ENCODE data around the gene FN1.
"Not testable (repeated sequence)": the region's sequence is repeated elsewhere in the genome, so short reads cannot be mapped to it uniquely, and the experiment has no call there.

The FN1 gene

DNA sequence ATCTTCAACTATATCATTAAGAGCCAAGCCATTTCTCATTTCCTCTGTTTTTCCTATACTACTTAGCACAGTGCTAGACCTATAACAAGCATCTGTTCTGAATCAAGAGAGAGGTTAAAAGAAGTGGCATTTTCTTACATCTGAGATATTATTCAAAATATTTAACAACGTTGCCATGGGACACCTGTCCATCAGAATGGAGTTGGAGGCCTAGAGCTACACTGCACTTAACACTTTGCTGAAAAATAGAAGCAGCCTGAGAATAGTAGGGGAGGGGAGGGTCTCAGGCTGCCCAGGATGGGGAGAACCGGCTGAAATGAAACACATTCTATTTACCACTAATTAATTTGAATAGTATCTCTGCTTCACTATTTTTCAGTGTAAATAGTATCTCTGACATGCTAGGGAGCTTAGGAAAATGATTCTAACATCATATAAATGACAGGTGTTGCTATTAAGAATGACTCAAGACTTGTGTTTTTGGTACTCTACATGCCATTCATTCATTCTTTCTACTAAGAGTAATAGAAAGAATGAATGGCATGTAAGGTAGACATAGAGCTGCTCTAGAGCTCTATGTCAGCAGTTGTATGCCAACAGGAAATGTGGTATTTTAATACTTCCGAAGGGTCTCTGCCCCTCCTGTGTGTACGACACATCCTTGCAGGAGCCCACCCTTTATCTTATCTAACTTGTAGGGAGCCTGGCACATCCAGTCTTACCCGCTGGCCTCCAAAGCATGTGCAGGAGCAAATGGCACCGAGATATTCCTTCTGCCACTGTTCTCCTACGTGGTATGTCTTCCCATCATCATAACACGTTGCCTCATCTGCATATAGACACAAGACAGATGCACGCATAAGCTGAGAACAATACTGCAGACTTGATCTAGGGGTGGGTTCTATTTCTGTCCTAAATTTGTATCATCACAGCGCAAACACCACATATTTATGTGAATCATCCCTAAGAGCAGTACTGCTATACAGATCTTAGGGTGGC, 71.4 kb downstream of the FN1 start:
- DNase-seq (ENCODE audit: low spot score), result no peak

- no peak for DNase-seq (ENCODE audit: low spot score)
Measured at GRCh38 chr2:215363461-215364156, 72.3 kb downstream of the FN1 start.

- DNase-seq (ENCODE audit: low spot score), result no peak
Measured at GRCh38 chr2:215363039-215363438, 72.8 kb downstream of the FN1 start.

DNA sequence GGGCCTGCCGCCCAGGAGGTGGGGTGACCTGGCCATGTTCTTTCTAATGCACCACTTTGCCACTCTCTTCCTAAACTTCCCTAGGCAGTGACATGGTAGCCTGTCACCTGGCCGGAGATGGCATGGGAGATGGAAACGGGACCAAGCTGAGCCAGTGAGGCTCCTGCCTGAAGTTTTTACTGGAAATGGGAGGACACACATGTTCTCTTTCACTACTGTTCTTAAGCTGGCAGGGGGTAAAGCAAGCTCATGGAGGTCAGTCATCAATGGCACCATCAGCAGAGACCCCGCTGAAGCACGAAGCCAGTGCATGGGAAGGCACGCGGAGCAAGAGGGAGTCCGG, 73.3 kb downstream of the FN1 start:
- no peak for DNase-seq (ENCODE audit: low spot score)

DNA sequence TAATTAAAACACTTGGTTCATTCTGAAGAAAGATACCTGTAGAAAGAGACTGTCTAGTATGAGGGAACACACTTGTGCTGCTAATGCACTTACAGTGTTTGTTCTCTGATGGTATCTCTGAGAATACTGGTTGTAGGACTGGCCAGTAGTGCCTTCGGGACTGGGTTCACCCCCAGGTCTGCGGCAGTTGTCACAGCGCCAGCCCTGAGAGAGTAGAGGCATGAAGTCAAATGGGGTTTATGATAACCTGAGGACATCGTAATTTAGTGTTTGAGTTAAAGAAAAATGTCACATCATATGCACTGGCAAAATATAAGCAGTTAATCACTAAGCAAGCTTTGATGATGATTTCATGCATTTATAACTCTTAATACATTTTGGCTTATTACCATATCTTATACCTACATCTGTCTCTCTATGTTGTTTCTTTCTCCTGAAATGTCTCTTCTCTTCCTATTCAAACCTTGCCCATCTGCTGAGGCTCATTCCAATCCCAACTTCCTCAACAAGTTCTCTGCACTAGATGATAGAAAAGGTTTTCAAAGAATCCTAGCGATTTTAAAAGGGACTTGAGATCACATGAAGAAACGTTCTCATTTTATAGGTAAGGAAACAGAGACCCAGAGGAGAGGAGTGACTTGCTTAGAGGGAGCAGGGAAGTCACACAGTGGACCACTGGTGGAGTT, 73.8 kb downstream of the FN1 start:
- DNase-seq (ENCODE audit: low spot score), result no peak

DNA sequence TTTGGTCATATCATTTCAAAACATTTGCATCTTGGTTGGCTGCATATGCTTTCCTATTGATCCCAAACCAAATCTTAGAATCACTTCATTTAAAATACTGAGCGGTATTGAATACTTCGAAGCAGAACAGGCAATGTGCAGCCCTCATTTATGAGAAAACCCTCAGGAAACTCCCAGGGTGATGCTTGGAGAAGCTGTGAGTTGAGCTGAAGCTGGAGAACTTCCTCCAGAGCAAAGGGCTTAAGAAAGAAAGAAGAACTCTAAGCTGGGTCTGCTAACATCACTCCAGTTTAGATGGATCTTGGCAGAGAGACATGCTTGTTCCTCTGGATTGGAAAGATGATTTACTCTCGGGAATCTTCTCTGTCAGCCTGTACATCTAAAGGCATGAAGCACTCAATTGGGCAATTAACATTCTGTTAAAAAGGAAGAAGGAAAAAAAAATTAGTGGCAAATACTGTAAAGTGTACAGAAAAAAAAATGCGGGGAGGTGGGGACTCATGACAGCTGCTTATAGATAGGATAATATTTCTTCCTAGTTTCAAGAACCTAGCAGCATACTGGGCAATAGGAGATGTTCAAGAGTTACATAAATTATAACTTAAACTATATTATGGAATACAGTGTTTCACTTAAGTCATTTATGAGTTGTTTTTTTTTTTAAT, 74.5 kb downstream of the FN1 start:
- no peak for DNase-seq (ENCODE audit: low spot score)

DNA sequence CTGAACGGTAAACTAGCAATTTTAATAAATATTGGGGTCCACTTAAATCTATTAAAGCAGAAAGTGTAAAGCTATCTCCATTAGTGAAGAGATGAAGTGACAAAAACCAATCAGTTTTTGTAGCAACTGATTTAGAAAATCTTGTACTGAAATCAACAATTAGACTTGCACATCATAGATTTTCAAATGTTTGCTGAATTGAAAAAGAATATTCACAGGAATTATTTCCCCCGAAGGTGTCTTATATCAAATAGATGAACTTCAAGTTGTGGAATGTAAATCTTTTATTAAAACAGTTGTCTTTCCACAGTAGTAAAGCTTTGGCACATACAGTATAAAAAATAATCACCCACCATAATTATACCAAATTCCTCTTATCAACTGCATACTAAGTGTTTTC, 75.3 kb downstream of the FN1 start:
- no peak for DNase-seq (ENCODE audit: low spot score)

DNA sequence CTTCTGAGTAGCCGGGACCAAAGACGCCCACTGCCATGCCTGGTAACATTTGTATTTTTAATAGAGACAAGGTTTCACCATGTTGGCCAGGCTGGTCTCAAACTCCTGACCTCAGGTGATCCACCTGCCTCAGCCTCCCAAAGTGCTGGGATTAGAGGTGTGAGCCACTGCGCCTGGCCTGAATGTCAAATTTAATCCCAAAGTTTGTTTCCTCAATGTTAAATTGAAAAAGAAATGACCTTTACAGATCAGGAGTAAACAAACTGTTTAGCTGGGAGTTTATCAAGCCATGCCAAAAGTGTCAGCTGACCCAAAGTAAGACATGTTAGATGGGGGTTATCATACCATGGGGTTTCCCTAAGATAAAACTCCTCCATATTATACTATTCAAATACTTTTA, 75.8 kb downstream of the FN1 start:
- DNase-seq (ENCODE audit: low spot score), result not testable (repeated sequence)

DNA sequence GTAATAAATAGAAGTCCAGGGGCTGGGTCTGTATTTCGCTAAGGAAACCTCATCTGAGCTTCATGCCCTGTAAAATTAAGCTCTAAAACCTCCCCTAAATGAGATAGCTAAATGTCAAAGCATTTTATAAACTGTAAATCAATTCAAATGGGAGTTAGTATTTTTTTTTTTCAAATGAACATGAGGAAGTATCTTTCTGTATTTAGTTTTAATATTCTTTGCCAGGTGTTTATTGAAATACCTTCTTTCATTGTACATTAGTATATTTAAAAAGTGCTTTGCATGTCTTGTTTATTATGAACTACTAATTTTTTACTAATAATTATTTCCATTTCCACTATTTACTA, 76.3 kb downstream of the FN1 start:
- DNase-seq (ENCODE audit: low spot score), result no peak

DNA sequence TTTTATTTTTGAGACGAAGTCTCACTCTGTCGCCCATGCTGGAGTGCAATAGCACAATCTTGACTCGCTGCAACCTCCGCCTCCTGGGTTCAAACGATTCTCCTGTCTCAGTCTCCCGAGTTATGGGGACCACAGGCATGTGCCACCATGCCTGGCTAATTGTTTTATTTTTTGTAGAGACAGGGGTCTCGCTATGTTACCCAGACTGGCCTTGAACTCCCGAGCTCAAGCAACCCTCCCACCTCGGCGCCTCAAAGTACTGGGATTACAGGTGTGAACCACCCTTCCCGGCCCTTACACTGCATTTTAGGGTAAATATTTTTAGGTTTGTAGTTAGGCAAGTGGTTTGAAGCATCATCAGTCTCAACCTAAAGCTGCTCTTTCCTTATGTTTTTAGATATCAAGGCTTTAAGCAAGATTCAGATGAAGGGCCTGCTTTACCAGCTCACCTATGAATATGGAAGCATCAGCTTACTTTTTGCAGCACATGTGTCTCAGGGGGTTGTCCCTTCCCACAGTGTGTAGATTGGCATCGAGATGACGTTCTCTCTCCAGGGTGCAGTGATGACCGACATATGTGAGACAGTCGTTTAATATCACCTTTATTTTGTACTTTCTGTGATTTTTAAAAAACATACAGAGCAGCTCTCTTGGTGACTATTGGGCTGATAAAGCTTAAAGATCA, 76.8 kb downstream of the FN1 start:
- DNase-seq (ENCODE audit: low spot score), result no peak

GRCh38 chr2:215358312-215358845, 77.5 kb downstream of the FN1 start:
- DNase-seq (ENCODE audit: low spot score), result no peak

DNA sequence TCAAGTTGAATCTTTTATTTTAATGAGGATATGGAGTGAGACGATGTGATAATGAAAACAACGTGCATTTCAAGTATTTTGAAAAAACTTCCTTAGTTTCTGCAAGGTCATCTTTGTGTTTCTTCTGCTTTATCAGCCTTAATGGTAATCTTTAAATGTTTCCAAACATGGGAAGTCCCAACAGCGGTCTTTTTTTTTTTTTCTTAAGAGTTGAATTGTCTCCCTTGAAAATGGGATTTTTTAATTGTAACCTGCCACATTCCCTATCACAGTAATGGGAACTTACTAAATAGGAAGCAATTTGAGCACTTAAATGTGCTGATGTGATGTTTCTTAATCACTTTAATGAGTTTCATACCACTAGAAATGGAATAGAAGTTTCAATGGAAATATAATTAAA, 78.2 kb downstream of the FN1 start:
- DNase-seq (ENCODE audit: low spot score), result no peak

DNA sequence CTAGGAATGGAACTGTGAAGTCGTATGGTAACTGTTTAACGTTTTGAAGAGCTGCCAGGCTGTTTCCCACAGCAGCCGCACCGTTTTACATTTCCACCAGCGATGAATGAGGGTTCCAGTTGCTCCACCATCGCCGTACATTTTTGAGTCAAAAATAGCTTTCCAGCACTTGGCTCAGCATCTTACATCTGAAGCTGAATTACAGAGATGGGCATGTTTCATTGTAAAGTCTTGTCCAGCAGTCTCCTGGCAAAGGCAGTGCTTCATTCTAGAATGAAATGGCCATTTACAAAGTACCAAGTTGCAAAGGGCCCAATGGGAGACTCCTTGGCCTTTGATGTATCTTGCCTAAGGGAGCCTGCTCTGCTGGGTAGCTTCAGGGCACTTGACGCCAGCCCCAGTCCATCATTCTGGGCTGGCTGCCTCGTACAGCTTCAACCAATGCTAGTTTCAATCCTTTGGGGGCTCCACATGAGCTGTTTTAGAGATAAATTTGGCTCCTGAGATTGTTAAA, 78.9 kb downstream of the FN1 start:
- no peak for DNase-seq (ENCODE audit: low spot score)

DNA sequence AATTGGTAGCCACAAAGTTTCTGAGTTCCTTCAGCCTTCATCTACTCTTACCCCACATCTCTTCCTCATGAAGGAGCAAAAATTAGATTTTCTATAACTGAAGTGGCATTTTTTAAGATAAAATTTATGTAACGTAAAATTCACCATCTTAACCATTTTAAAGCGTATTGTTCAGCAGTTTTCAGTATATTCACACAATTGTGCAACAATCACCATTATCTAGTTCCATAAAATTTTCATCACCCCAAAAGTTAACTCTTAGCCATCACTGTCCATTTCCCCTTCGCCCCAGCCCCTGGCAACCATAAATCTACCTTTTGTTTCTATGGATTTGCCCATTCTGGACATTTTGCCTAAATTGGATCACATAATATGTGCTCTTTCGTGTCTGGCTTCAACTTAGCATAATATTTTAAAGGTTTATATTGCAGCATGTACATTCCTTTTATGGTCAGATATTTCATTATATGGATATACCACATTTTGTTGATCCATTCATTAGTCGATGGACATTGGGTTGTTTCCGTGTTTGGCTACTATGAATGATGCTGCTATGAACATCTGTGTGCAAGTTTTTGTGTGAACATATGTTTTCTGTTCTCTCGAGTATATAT, 79.4 kb downstream of the FN1 start:
- DNase-seq (ENCODE audit: low spot score), result no peak

DNA sequence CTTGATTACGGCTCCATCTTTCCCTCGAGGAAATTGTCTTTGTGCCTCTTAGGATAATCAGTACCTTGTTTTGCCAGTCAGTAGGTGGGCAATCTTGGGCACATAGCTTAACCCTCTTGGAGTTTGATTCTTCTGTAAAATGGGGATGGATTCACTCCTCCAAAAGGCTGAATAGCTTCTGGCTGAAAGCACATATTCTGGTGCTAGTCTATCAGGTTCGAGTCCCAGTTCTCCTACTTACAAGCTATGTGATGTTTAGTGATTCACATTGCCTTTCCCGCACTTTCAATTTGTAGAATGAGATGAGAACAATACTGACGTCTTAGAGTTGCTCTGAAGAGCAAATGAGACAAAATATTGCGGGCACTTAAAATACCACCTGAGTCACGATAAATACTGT, 80.1 kb downstream of the FN1 start:
- DNase-seq (ENCODE audit: low spot score), result no peak

DNA sequence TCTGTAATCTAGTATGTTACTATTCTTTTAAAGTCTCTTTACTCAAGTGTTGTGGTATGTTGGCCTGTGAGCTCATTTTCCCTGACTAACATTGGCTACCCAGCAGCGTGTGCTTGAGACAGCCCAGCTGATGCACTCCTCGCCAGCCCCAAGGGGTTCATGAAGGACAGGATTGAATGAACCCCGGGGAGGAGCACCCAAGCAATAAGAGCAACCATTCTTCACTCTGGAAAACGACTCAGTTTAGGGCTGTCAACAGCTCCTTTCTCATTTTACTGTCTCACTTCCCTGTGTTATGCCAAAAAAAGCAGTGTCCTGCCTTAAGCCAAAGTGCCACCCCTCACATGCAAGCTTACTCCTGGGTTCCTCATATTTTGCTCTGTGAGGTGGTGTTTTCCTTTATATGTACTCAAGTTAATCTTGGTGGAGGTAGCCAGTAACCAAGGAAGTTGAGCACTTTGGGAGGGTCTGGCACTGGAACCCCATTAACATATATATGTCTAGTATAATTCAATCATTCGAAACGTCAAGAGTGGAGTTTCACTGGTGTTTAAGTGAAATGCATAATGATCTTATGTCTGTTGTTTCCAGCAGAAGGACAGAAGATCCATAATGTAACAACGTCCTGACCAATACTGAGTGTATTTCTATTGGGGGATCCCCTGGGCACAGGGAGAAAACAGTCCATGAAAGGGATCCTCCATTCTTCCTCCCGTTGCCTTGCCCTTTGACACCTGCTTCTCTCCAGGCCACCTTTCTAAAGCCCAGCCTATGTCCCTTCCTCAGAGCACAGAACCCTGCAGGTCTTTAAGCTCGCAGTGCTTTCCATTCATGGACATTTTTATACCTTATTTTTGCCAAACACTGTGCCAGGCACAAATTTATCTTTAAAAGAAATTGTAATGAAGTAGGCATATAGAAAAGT, 80.8 kb downstream of the FN1 start:
- DNase-seq (ENCODE audit: low spot score), result no peak

- DNase-seq (ENCODE audit: low spot score), result no peak
Measured at GRCh38 chr2:215352602-215353001, 83.3 kb downstream of the FN1 start.

DNA sequence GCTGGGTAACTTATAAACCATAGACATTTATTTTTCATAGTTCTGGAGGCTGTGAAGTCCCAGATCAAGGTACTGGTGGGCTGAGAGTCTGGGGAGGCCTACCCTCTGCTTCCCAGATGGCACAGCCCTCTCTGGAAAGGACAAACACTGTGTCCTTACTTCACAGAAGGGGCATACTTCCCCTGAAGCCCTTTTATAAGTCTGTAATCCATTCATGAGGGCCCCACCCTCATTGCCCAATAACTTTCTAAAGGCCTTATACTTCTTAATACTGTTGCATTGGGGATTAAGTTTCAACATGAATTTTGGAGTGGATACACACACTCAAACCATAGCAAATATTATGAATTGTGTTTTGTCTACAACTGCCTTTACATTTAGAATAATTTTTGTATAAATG, 88.0 kb downstream of the FN1 start:
- no peak for DNase-seq (ENCODE audit: low spot score)

- DNase-seq (ENCODE audit: low spot score), result no peak
Measured at GRCh38 chr2:215338883-215339679, 96.8 kb downstream of the FN1 start.
